Neural cell (in vitro differentiated cells): ENCODE results near the gene KIAA0513.

Experiments used
- CTCF ChIP-seq: fragments of 450-650 bp; IDR thresholded peaks from 2 replicates; pipeline ENCODE4 v1.5.1; 2014; ENCODE audit warnings: antibody characterized with exemption, mild to moderate bottlenecking, moderate library complexity; ENCODE audit not compliant: poor library complexity, severe bottlenecking
- POLR2AphosphoS5 ChIP-seq: IDR thresholded peaks from 2 replicates; pipeline ENCODE4 v1.6.1; 2012
- RAD21 ChIP-seq: fragments of 450-650 bp; conservative IDR thresholded peaks from 2 replicates; pipeline ENCODE4 v1.6.1; 2014; ENCODE audit warnings: antibody characterized with exemption, mild to moderate bottlenecking, moderate library complexity
- TF ChIP-seq, protein P1 (sequence below): IDR thresholded peaks from 2 replicates; pipeline ENCODE4 v1.6.1; 2012; ENCODE audit warnings: borderline replicate concordance

GRCh38 chr16:85127379-85127723, 99.8 kb downstream of the KIAA0513 start:
- TF ChIP-seq, protein P1, sequence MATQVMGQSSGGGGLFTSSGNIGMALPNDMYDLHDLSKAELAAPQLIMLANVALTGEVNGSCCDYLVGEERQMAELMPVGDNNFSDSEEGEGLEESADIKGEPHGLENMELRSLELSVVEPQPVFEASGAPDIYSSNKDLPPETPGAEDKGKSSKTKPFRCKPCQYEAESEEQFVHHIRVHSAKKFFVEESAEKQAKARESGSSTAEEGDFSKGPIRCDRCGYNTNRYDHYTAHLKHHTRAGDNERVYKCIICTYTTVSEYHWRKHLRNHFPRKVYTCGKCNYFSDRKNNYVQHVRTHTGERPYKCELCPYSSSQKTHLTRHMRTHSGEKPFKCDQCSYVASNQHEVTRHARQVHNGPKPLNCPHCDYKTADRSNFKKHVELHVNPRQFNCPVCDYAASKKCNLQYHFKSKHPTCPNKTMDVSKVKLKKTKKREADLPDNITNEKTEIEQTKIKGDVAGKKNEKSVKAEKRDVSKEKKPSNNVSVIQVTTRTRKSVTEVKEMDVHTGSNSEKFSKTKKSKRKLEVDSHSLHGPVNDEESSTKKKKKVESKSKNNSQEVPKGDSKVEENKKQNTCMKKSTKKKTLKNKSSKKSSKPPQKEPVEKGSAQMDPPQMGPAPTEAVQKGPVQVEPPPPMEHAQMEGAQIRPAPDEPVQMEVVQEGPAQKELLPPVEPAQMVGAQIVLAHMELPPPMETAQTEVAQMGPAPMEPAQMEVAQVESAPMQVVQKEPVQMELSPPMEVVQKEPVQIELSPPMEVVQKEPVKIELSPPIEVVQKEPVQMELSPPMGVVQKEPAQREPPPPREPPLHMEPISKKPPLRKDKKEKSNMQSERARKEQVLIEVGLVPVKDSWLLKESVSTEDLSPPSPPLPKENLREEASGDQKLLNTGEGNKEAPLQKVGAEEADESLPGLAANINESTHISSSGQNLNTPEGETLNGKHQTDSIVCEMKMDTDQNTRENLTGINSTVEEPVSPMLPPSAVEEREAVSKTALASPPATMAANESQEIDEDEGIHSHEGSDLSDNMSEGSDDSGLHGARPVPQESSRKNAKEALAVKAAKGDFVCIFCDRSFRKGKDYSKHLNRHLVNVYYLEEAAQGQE, result no peak
- TF ChIP-seq CTCF (no peak), POLR2AphosphoS5 (no peak), RAD21 (no peak)
